HG03460 (cell line): Measurements from ENCODE around the gene KCNMB2.

ENCODE experiments used
- ATAC-seq: cut with Tn5 transposase; IDR thresholded peaks from one replicate; pipeline ENCODE4 v1.9.1; 2021; ENCODE audit not compliant: unreplicated experiment

The KCNMB2 gene

GRCh38 chr3:178802259-178802658 is 266.0 kb downstream of the KCNMB2 start:
- no peak for ATAC-seq

- ATAC-seq: no peak
These were observed 266.9 kb downstream of the KCNMB2 start for GRCh38 chr3:178802993-178803693.

GRCh38 chr3:178804606-178805005 is 268.4 kb downstream of the KCNMB2 start:
- ATAC-seq: no peak

GRCh38 chr3:178805741-178806140 is 269.5 kb downstream of the KCNMB2 start:
- no peak for ATAC-seq

GRCh38 chr3:178806651-178807050 is 270.4 kb downstream of the KCNMB2 start:
- no peak for ATAC-seq

- no peak for ATAC-seq
These were observed 271.5 kb downstream of the KCNMB2 start for GRCh38 chr3:178807694-178808093.

- ATAC-seq: no peak
These were observed 272.5 kb downstream of the KCNMB2 start for GRCh38 chr3:178808748-178809147.

- ATAC-seq: no peak
These were observed 273.9 kb downstream of the KCNMB2 start for GRCh38 chr3:178810181-178810580.

- ATAC-seq: no peak
These were observed 286.5 kb downstream of the KCNMB2 start for GRCh38 chr3:178822722-178823121.

- ATAC-seq: no peak
These were observed 286.9 kb downstream of the KCNMB2 start for GRCh38 chr3:178823150-178823549.

- ATAC-seq: no peak
These were observed 287.5 kb downstream of the KCNMB2 start for GRCh38 chr3:178823591-178824246.

GRCh38 chr3:178826435-178827123 is 290.3 kb downstream of the KCNMB2 start:
- ATAC-seq: no peak

- no peak for ATAC-seq
These were observed 291.1 kb downstream of the KCNMB2 start for GRCh38 chr3:178827285-178827856.

- ATAC-seq: no peak
These were observed 297.5 kb downstream of the KCNMB2 start for GRCh38 chr3:178833695-178834094.

- no peak for ATAC-seq
These were observed 298.8 kb downstream of the KCNMB2 start for GRCh38 chr3:178835033-178835432.

GRCh38 chr3:178837512-178837911 is 301.3 kb downstream of the KCNMB2 start:
- no peak for ATAC-seq

- ATAC-seq: no peak
These were observed 304.4 kb downstream of the KCNMB2 start for GRCh38 chr3:178840586-178840985.

GRCh38 chr3:178841011-178841410 is 304.8 kb downstream of the KCNMB2 start:
- ATAC-seq: no peak

GRCh38 chr3:178844916-178845315 is 308.7 kb downstream of the KCNMB2 start:
- ATAC-seq: no peak

- no peak for ATAC-seq
These were observed 309.3 kb downstream of the KCNMB2 start for GRCh38 chr3:178845420-178846118.

- no peak for ATAC-seq
These were observed 311.0 kb downstream of the KCNMB2 start for GRCh38 chr3:178847190-178847589.
